ENCODE measurements around the gene ABTB2. TPM values are rescaled to one million over a fixed set of nuclear protein-coding genes. Genes with fewer than 3 reads are reported as not detected.

Gene ABTB2
- total and polyA plus RNA-seq, 2 of the 8 experiments (the other 6 are each of a cell fraction or from before 2014, with no cell fraction given) = 7.7 to 10.2 TPM

DNA sequence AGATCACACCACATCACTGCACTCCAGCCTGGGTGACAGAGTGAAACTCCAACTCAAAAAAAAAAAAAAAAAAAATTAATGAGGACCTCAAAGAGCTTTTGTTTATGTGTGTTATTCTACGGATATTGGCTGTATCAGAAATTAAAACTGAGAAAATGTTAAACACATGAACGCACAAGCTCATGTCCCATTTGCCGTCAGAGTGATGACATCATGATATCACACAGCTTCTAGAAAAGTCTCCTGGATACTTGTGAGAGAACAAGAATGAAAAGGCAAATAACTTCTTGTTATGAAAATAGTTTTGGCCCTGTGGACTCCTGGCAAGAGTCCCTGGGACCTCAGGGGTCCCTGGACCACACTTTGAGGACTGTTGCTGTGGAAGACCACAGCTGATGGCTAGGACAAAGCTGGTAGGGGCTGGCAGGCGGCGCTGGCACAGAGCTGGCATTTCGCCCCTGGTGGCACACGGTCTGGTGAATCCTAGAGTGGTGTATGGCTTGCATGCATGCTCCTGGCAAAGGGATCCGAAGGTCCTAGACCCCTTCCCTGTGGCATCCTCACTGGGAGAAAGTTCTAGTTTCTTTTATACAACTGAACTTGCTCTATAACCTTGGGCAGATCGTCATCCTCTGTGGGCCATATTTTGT lies 178.7 kb downstream of the ABTB2 start:
- no peaks in the 10 kb centered on the region for H4K20me1 ChIP-seq (replicated peaks in 1 of 2; ENCODE audit: control insufficient read depth in 1 of 2, insufficient read depth in 2 of 2, low read length in 2 of 2)
- H3K4me1 ChIP-seq (replicated peaks in 1 of 4; ENCODE audit: control insufficient read depth in 3 of 4, insufficient read depth in 4 of 4, low read length in 3 of 4) = peaks cover 0 to 4% (median 0%) of the 10 kb centered on the region in 4 experiments; a peak in 3 of 7 replicates
- H3K23ac ChIP-seq (ENCODE audit: insufficient read length) = no peak overlapping the region
- CTCF ChIA-PET (ENCODE audit: partially characterized antibody) = interaction anchor here (0.6 to 5.4 kb wide), 17 partner anchors 7 to 313 kb away, joined by 3 to 92 read pairs (median 4); partner anchors contain the start of gene ABTB2
- no peaks in the 10 kb centered on the region; a peak in 2 of 8 replicates for H3K36me3 ChIP-seq (ENCODE audit: control insufficient read depth in 2 of 4, insufficient read depth in 4 of 4, low read length in 3 of 4)
- H3K9ac ChIP-seq (replicated peaks in 1 of 4; ENCODE audit: extremely low read depth in 1 of 4, low read depth in 3 of 4, low read length in 3 of 4) = no peak overlapping the region
- H2AFZ ChIP-seq (ENCODE audit: low read length) = no peak overlapping the region
- H4K8ac ChIP-seq (ENCODE audit: extremely low read depth, insufficient read depth, low read length) = no peak overlapping the region; the same call in 1 of the 2 replicates
- POLR2A ChIA-PET (ENCODE audit: partially characterized antibody) = interaction anchor here (0.6 to 1.0 kb wide), 2 partner anchors 29 to 172 kb away, joined by 3 read pairs; no protein-coding TSS in a partner anchor
- no peak for DNase-seq (ENCODE audit: low read depth in 1 of 2, low spot score in 2 of 2)
- H3K79me1 ChIP-seq (ENCODE audit: low read depth, low read length) = no peaks in the 10 kb centered on the region
- no peak overlapping the region for H3K56ac ChIP-seq (replicated peaks; ENCODE audit: insufficient read length, low read depth, low read length)
- H4K5ac ChIP-seq (ENCODE audit: insufficient read length, low read depth, low read length) = no peak overlapping the region
- no peak overlapping the region for H3K4me2 ChIP-seq (ENCODE audit: insufficient read depth in 1 of 2, low read depth in 2 of 2, low read length in 2 of 2)
- no peak overlapping the region for H4K91ac ChIP-seq (replicated peaks; ENCODE audit: insufficient read length, low read length)
- no peak overlapping the region for H3K18ac ChIP-seq (ENCODE audit: extremely low read depth, low read length)
- no peak overlapping the region for H2BK5ac ChIP-seq (ENCODE audit: low read depth, low read length)
- no peak overlapping the region for H2BK120ac ChIP-seq (replicated peaks; ENCODE audit: low read depth, low read length)
- FAIRE-seq = no peak
- no peak overlapping the region for H3K4me3 ChIP-seq (ENCODE audit: extremely low read depth in 1 of 4, insufficient read depth in 2 of 4, low read depth in 3 of 4, low read length in 4 of 4)
- no peak overlapping the region for H3K4ac ChIP-seq (replicated peaks; ENCODE audit: insufficient read length, low read depth, low read length)
- H3K27ac ChIP-seq (ENCODE audit: low read depth, low read length) = no peak overlapping the region
- H2AK5ac ChIP-seq (ENCODE audit: low read depth, low read length) = no peak overlapping the region
- 90% methylated on average over 9 of the region's 9 CpGs; no CpG with 5 or more reads in 1 of the 2 experiments for WGBS, 2 experiments (ENCODE audit: extremely low coverage in 1 of 2, insufficient coverage in 1 of 2, insufficient read length in 1 of 2, insufficient replicate concordance in 2 of 2, low coverage in 1 of 2, low lambda C conversion rate in 2 of 2, missing lambda C conversion rate in 1 of 2)
- no peak overlapping the region for H2BK20ac ChIP-seq (ENCODE audit: low read length)
- H3K9me3 ChIP-seq (ENCODE audit: insufficient read depth in 2 of 2, low read depth in 1 of 2, low read length in 1 of 2) = no peaks in the 10 kb centered on the region
- H2BK15ac ChIP-seq (ENCODE audit: low read length) = no peak overlapping the region
- TF ChIP-seq CTBP2 (IDR thresholded peaks at IDR 0.05; ENCODE audit: borderline replicate concordance, insufficient read depth, insufficient read length, low read length) (no peak), SAP30 (IDR thresholded peaks at IDR 0.05; ENCODE audit: insufficient read depth, insufficient replicate concordance, low read length) (no peak), TAF7 (optimal IDR thresholded peaks at IDR 0.05; ENCODE audit: borderline replicate concordance, low read depth, low read length) (no peak), NRF1 (IDR thresholded peaks at IDR 0.05; ENCODE audit: low read depth, low read length) (no peak), POU5F1 (IDR thresholded peaks at IDR 0.05; ENCODE audit: low read depth, low read length) (no peak), SP1 (IDR thresholded peaks at IDR 0.05; ENCODE audit: low read depth, low read length) (no peak), POLR2A (IDR thresholded peaks at IDR 0.05; ENCODE audit: control extremely low read depth in 1 of 2, low read depth in 2 of 2, low read length in 2 of 2) (no peak)
- no peak overlapping the region for H2BK12ac ChIP-seq (ENCODE audit: low read depth, low read length)
- no peaks in the 10 kb centered on the region for H3K27me3 ChIP-seq (replicated peaks in 1 of 4; ENCODE audit: control insufficient read depth in 3 of 4, extremely low read depth in 1 of 4, insufficient read depth in 3 of 4, low read length in 3 of 4)
- no peak overlapping the region for H3K14ac ChIP-seq (ENCODE audit: insufficient read length)
- H3K79me2 ChIP-seq (ENCODE audit: control insufficient read depth in 1 of 2, insufficient read depth in 2 of 2, low read length in 2 of 2) = no peaks in the 10 kb centered on the region
- no peaks in the 10 kb centered on the region for H3K23me2 ChIP-seq (ENCODE audit: low read depth, low read length)
